GM11168 (cell line): Measurements from ENCODE around the gene TCAIM.
"Not testable (repeated sequence)": the region's sequence is repeated elsewhere in the genome, so short reads cannot be mapped to it uniquely, and the experiment has no call there.

ENCODE experiments used
- in situ Hi-C: fragments of 300-500 bp; cut with MboI; formaldehyde crosslinking; loops from one replicate; pipeline ENCODE4 v1.12.0; 2022; ENCODE audit warnings: low sequenced_read_pairs; ENCODE audit not compliant: unreplicated experiment

Gene TCAIM

GRCh38 chr3:44411031-44411645 lies 72.6 kb downstream of the TCAIM start:
- in situ Hi-C loops, result no loop called here

GRCh38 chr3:44412365-44412764 lies 73.8 kb downstream of the TCAIM start:
- in situ Hi-C loops, result no loop called here

GRCh38 chr3:44414517-44415090 lies 76.0 kb downstream of the TCAIM start:
- in situ Hi-C loops, result no loop called here

GRCh38 chr3:44415421-44415820 lies 76.9 kb downstream of the TCAIM start:
- in situ Hi-C loops, result no loop called here

GRCh38 chr3:44416031-44417030 lies 77.8 kb downstream of the TCAIM start:
- in situ Hi-C loops, result no loop called here

- in situ Hi-C loops, result not testable (repeated sequence)
These were observed 79.6 kb downstream of the TCAIM start for GRCh38 chr3:44418118-44418517.

GRCh38 chr3:44418549-44418948 lies 80.0 kb downstream of the TCAIM start:
- in situ Hi-C loops, result no loop called here

- in situ Hi-C loops, result no loop called here
These were observed 80.8 kb downstream of the TCAIM start for GRCh38 chr3:44419116-44419922.

GRCh38 chr3:44419923-44420650 lies 81.5 kb downstream of the TCAIM start:
- in situ Hi-C loops, result no loop called here

- in situ Hi-C loops, result no loop called here
These were observed 82.1 kb downstream of the TCAIM start for GRCh38 chr3:44420676-44421075.

GRCh38 chr3:44421280-44421679 lies 82.7 kb downstream of the TCAIM start:
- in situ Hi-C loops, result no loop called here

- in situ Hi-C loops, result no loop called here
These were observed 86.2 kb downstream of the TCAIM start for GRCh38 chr3:44424758-44425157.

- in situ Hi-C loops, result no loop called here
These were observed 89.1 kb downstream of the TCAIM start for GRCh38 chr3:44427683-44428082.

- in situ Hi-C loops, result no loop called here
These were observed 90.3 kb downstream of the TCAIM start for GRCh38 chr3:44428910-44429309.

GRCh38 chr3:44429459-44429858 lies 90.9 kb downstream of the TCAIM start:
- in situ Hi-C loops, result no loop called here

- in situ Hi-C loops, result no loop called here
These were observed 91.9 kb downstream of the TCAIM start for GRCh38 chr3:44430466-44430865.

- in situ Hi-C loops, result no loop called here
These were observed 96.4 kb downstream of the TCAIM start for GRCh38 chr3:44434834-44435510.

GRCh38 chr3:44436181-44436580 lies 97.6 kb downstream of the TCAIM start:
- in situ Hi-C loops, result no loop called here

- in situ Hi-C loops, result no loop called here
These were observed 99.2 kb downstream of the TCAIM start for GRCh38 chr3:44437800-44438199.
